Gastroesophageal sphincter (tissue), 3 donors: ENCODE data around the gene TRDMT1.

Experiments used
- CTCF ChIP-seq, 4 experiments: fragments of 200-600 bp in 2 of 4; fragments of 450-650 bp in 2 of 4; sonication (generic) in 1 of 4; IDR thresholded peaks; one replicate each; pipeline ENCODE4 v1.5.1; 2017 to 2019; ENCODE audit warnings: antibody characterized with exemption in 4 of 4, mild to moderate bottlenecking in 2 of 4, moderate library complexity in 2 of 4
- POLR2AphosphoS5 ChIP-seq: sonication (generic); formaldehyde crosslinking; IDR thresholded peaks from one replicate; pipeline ENCODE4 v1.6.1; 2017; ENCODE audit warnings: antibody characterized with exemption

DNA sequence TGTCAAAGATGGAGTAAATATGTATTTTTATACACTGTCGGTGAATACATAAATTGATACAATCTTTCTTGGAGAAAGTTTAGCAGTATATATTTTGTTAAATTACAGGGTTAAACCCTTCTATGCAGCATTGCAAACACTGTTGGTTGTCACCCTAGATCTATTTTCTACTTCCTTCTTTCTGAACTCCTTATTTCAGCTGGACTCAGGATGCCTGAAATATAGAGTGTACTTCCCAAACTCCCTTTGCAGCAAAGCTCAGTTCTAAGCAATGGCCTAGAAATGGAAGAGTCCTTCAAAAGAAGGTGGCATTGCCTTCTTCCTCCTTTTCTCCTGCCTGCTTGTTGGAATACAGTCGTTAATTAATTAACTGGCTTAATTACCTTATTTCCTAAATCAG lies 92.4 kb downstream of the TRDMT1 start:
- TF ChIP-seq POLR2AphosphoS5 (no peak), CTCF (IDR thresholded peaks at IDR 0.05) (no peak)
